ENCODE results near the gene PPP2R5A.

The PPP2R5A gene

GRCh38 chr1:212410231-212410820 is 125.1 kb downstream of the PPP2R5A start:
- Histone ChIP-seq H3K9me3 (ENCODE audit: insufficient read depth, low read length) (no peaks in the 10 kb centered on the region), H4K20me1 (ENCODE audit: low read depth, low read length) (no peaks in the 10 kb centered on the region), H3K9me2 (replicated peaks; ENCODE audit: insufficient read depth, low read length) (no peaks in the 10 kb centered on the region), H3K4me2 (ENCODE audit: low read depth, low read length, poor library complexity, severe bottlenecking) (no peak overlapping the region), H3K27me3 (ENCODE audit: low read length) (no peaks in the 10 kb centered on the region), H3K79me2 (ENCODE audit: insufficient read depth, low read length) (peaks cover 29% of the 10 kb centered on the region), H3K36me3 (ENCODE audit: low read length) (peaks cover 3% of the 10 kb centered on the region; the same call in 1 of the 2 replicates), H2AFZ (ENCODE audit: low read depth, low read length, severe bottlenecking) (no peak overlapping the region), H3K4me3 (ENCODE audit: insufficient read depth, low read length, poor library complexity, severe bottlenecking) (no peak overlapping the region), H3K9ac (ENCODE audit: low read length) (no peak overlapping the region), H3K27ac (ENCODE audit: low read depth, low read length) (no peak overlapping the region), H3F3A (ENCODE audit: insufficient read depth) (no peaks in the 10 kb centered on the region)
- TF ChIP-seq EZH2phosphoT487 (conservative IDR thresholded peaks at IDR 0.05; ENCODE audit: low read length) (no peak), CTCF (IDR thresholded peaks at IDR 0.05; ENCODE audit: insufficient read depth, low read length, poor library complexity, severe bottlenecking) (no peak)

Measured in SU-DHL-6 (cell line).